ENCODE data around the gene SH3RF3. TPM values are rescaled to one million over a fixed set of nuclear protein-coding genes. Genes with fewer than 3 reads are reported as not detected.

The SH3RF3 gene
- total and polyA plus RNA-seq, 10 of the 15 experiments (the other 5 are each of a cell fraction or from before 2014, with no cell fraction given) = 0.08 to 8.8 (median 2.3) TPM

DNA sequence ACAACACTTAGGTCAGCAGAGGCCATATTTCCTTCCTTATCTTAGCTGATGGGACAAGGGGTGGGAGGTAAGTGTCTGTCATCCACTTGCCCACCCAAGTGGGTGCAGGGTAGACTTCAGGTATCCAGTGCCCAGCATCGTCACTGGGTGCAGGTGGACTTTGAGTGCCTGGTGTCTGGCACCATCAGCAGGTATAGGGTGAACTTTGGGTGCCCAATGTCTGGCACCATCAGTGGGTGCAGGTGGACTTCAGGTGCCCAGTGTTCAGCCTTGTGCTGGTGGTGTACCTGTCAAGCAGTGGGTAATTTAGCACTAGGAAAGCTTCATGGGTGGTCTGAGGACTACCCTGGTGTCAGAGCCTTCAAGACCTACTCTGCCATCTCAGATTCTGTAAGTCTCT lies 309.1 kb downstream of the SH3RF3 start (continued):
- TF ChIP-seq, protein P1, sequence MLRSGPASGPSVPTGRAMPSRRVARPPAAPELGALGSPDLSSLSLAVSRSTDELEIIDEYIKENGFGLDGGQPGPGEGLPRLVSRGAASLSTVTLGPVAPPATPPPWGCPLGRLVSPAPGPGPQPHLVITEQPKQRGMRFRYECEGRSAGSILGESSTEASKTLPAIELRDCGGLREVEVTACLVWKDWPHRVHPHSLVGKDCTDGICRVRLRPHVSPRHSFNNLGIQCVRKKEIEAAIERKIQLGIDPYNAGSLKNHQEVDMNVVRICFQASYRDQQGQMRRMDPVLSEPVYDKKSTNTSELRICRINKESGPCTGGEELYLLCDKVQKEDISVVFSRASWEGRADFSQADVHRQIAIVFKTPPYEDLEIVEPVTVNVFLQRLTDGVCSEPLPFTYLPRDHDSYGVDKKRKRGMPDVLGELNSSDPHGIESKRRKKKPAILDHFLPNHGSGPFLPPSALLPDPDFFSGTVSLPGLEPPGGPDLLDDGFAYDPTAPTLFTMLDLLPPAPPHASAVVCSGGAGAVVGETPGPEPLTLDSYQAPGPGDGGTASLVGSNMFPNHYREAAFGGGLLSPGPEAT (IDR thresholded peaks at IDR 0.05; ENCODE audit: low read depth) = no peak
- no peak for TF ChIP-seq MEF2A (IDR thresholded peaks at IDR 0.05; ENCODE audit: insufficient read depth, low read depth, low read length)

GRCh38 chr2:109438773-109439389 lies 309.9 kb downstream of the SH3RF3 start:
- DNase-seq (ENCODE audit: low read depth, low spot score) (no peak), ATAC-seq (no peak), FAIRE-seq (no peak)
- intact Hi-C loops (cut with micrococcal nuclease; ENCODE audit: unreplicated experiment) = no loop called here
- Histone ChIP-seq H3K9ac (ENCODE audit: control insufficient read depth, insufficient read depth, low read length) (no peak overlapping the region), H3K27me3 (replicated peaks in 1 of 2; ENCODE audit: control insufficient read depth in 2 of 2, insufficient read depth in 2 of 2, low read length in 1 of 2) (no peaks in the 10 kb centered on the region), H3K4me1 (ENCODE audit: control insufficient read depth, insufficient read depth, low read length) (no peaks in the 10 kb centered on the region), H3K9me3 (replicated peaks; ENCODE audit: control insufficient read depth, insufficient read depth, low read length) (peaks cover 2% of the 10 kb centered on the region; the same call in 2 of the 3 replicates), H3K36me3 (ENCODE audit: control insufficient read depth in 2 of 2, insufficient read depth in 2 of 2, low read length in 1 of 2) (no peaks in the 10 kb centered on the region), H2AFZ (ENCODE audit: control insufficient read depth, low read depth, low read length) (no peak overlapping the region), H3K4me2 (ENCODE audit: control insufficient read depth, insufficient read depth) (no peak overlapping the region), H3K79me2 (ENCODE audit: control insufficient read depth, insufficient read depth, low read length) (no peaks in the 10 kb centered on the region), H3K4me3 (no peak overlapping the region), H3K27ac (ENCODE audit: control insufficient read depth, insufficient read depth) (no peak overlapping the region), H4K20me1 (ENCODE audit: control insufficient read depth, insufficient read depth) (no peaks in the 10 kb centered on the region)
- ChIA-PET POLR2A (no interaction called here), CTCF (no interaction called here), SMC1A (ENCODE audit: uncharacterized antibody, unreplicated experiment) (no interaction called here), RAD21 (ENCODE audit: unreplicated experiment) (no interaction called here)
- TF ChIP-seq CEBPB (IDR thresholded peaks at IDR 0.05; ENCODE audit: borderline replicate concordance in 1 of 2, low read depth in 2 of 2, low read length in 2 of 2) = no peak
- no peak for TF ChIP-seq SUPT20H (IDR thresholded peaks at IDR 0.05; ENCODE audit: borderline replicate concordance, control insufficient read depth, low read depth, low read length)
- no peak for TF ChIP-seq KDM1A (IDR thresholded peaks at IDR 0.05; ENCODE audit: borderline replicate concordance)
- TF ChIP-seq SMAD1 (IDR thresholded peaks at IDR 0.05; ENCODE audit: low read depth, partially characterized antibody) = no peak
- TF ChIP-seq, protein P2, sequence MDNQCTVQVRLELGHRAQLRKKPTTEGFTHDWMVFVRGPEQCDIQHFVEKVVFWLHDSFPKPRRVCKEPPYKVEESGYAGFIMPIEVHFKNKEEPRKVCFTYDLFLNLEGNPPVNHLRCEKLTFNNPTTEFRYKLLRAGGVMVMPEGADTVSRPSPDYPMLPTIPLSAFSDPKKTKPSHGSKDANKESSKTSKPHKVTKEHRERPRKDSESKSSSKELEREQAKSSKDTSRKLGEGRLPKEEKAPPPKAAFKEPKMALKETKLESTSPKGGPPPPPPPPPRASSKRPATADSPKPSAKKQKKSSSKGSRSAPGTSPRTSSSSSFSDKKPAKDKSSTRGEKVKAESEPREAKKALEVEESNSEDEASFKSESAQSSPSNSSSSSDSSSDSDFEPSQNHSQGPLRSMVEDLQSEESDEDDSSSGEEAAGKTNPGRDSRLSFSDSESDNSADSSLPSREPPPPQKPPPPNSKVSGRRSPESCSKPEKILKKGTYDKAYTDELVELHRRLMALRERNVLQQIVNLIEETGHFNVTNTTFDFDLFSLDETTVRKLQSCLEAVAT (IDR thresholded peaks at IDR 0.05) = no peak
- TF ChIP-seq SREBF1 (IDR thresholded peaks at IDR 0.05; ENCODE audit: low read length) = no peak
- 21% methylated on average over 8 of the region's 8 CpGs for WGBS (ENCODE audit: insufficient coverage, insufficient replicate concordance, low lambda C conversion rate, missing lambda C conversion rate)
- in situ Hi-C loops (cut with MboI) = no loop called here
- no TSS peak for BruUV-seq (replicated peaks)

All from GM12878 (cell line).